ENCODE results near the gene DISC1.
"Not testable (repeated sequence)": the region's sequence is repeated elsewhere in the genome, so short reads cannot be mapped to it uniquely, and the experiment has no call there.

Gene DISC1

DNA sequence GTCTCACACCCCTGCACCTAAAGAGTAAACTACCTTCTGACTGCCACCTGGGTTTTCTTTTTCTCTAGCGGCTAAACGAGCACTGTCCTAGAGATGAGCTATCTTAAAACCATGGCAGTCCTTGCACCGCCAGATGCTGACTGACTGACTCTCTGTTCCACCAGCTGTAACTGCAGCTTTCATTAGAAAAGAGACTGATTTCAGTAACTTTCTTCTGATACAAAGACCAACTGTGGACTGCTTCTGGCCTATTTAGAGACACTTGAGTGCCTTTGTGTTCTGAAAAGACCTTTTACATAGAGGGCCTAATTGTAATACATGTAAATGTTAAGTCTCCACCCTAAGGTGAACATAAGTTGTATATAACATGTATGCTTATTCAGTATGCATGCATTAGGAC lies 152.5 kb downstream of the DISC1 start:
- no peak for DNase-seq

DNA sequence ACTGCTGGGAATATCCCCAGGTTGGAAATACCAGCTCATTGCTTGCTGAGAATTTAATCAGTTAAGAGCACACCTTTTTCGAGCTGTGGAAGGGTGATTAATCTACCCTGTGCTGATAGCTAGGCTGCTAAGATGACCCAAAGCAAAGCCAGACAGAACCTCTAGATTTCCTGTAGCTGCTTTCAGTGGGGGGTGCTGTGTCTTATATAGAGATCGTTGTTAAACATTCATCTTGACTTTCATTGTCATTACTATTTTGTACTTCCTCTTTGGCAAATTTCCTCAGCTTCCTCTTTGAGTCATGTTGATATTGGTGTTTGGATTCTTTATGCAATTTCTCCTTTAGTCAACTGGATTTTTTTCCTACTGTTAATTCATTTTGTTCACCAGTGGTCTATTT lies 155.3 kb downstream of the DISC1 start:
- DNase-seq: peak in 1 of 2 donors; percentile 1

DNA sequence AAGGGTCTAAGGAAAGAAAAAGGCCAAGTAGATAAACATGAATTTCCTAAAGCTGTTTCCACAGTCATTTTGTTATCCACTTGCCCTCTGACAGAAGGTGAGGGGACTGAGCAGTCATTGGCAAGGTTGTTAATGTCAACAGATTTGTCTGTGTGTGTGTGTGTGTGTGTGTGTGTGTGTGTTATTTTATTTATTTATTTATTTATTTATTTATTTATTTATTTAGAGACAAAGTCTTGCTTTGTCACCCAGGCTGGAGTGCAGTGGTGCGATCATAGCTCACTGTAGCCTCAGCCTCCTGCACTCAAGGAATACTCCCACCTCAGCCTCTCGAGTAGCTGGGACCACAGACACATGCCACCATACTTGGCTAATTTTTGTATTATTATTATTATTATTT lies 158.5 kb downstream of the DISC1 start:
- not testable (repeated sequence) for DNase-seq

DNA sequence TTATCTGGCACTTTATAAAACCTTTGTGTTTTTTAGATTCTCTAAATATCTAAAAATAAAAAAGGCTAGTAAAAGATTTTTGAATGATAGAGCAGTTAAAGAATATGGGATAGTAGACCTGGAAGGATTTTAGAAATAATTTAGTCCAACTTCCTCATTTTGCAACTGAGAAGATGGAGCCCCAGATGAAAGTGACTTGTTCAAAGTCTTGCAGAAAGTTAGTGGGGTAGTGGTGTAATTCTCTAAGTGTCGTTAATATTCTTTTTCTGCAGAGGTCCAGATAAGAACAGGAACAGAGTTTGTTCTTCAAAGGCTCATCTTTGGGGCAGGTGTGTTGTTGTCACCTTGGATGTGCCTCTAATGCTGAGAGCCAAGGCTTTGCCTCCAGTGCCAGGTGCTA lies 159.5 kb downstream of the DISC1 start:
- DNase-seq: no peak

DNA sequence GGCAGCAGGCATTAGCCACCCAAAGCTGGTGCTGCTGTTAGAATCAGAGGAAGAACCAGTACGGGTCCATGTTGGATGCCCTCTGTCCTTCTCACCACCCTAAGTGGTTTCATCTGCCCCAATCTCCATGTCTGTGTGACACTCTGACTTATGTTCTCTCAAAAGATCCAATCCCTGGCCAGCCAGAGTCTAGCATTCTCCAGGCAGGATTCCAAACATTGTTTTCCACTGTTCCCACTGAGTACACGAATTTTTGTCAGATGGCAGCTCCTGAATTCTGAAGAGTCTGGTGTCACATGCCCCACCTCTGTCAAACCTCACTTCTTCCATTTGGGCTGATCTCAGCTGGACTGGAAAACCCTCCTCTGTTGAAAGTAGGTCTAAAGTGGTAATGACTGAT lies 166.0 kb downstream of the DISC1 start:
- DNase-seq: no peak

- DNase-seq: no peak
Observed at GRCh38 chr1:231793893-231794292, 167.3 kb downstream of the DISC1 start.

- no peak for DNase-seq
Observed at GRCh38 chr1:231796141-231796540, 169.6 kb downstream of the DISC1 start.

GRCh38 chr1:231799363-231799986 lies 172.9 kb downstream of the DISC1 start:
- DNase-seq: no peak

DNA sequence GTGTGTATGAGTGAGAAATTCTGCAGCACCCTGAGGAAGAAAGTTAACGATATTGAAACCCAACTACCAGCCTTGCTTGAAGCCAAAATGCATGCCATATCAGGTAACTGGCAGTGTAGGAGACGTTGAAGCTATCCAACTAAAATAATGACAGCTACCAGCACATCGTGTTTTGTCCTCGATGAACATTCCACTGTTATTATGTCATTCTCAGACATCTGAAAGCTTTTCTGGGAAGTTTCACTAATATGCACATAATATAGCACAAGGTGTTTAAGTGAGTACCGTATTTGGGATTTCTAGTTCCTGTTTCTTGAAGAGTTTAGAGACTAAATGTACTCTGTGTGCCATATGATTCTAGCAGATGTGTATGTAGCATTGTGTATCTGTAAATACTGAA lies 173.5 kb downstream of the DISC1 start:
- no peak for DNase-seq

DNA sequence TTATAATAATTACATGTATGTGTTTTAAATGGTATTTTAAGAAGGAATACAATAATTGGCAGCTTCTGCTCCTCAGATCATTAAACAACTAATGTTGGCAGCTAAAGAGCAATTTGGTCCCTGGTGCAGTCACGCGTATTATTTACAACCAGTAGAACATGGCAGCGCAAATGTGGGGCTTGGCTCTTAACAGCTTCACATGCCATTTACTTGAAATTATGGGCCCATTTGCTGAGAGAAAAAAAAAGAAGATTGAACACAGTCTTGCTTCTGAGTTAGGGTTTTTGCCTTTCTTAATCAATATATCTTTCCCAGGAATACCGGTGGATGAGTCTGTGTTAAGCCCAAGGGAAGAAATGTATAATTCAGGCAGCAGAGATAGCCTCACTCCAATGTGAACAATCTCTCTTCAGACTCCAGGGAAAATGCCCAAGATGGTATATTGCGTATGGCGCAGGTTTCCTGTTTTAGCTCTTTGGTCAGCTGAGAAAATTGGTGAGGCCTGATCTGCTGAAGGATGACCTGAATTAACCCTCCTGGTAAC lies 174.5 kb downstream of the DISC1 start:
- DNase-seq: no peak

GRCh38 chr1:231803353-231803752 lies 176.8 kb downstream of the DISC1 start:
- peak; percentile 5 to 31 for DNase-seq

DNA sequence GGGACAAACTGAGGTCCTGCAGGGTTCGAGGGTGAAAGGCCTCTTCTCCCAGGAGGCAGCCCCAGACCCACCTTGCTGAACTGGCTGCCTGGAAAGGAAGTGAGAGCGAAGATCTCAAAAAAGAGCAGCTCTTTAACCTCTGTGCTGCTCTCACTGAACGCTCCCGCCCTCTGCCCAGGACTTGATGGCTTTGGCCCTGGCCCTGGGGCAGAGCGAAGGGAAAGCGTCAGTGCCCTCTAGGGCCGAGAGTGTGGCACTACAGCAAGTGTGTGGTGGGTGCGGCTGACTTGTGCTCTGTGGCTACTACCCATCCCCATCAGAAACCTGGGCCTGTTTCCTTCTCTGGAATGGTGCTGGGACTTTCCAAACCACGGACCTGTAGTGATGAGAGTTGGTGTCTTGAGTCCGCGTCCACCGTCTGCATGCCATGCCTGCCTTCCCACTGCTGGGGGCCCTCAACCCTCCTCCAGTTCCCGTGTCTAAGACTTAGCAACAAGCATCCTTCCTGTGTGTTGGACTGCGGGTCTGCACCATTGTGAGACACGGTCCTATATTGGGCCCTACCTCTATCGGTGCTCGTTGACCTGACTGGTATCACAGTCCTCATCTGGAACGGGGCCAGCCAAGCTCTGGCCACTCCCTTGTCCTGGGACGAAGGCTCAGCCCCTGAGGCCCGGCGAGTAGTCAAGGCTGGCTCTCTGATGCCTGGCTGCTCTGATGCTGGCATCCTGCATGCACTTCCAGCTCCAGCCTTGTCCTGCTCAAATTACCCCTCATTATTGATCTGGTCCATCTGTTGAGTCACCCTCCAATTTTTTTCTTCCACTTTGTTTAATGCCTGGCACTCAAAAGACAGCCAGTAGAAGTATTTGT lies 180.3 kb downstream of the DISC1 start:
- peak; percentile 15 to 33 for DNase-seq

GRCh38 chr1:231807541-231807940 lies 181.0 kb downstream of the DISC1 start:
- DNase-seq: no peak

- DNase-seq: no peak
Observed at GRCh38 chr1:231808116-231808515, 181.5 kb downstream of the DISC1 start.

- peak in 1 of 2 donors; percentile 21 for DNase-seq
Observed at GRCh38 chr1:231808990-231809389, 182.4 kb downstream of the DISC1 start.

- no peak for DNase-seq
Observed at GRCh38 chr1:231810415-231810814, 183.8 kb downstream of the DISC1 start.

GRCh38 chr1:231814021-231814420 lies 187.4 kb downstream of the DISC1 start:
- no peak for DNase-seq

DNA sequence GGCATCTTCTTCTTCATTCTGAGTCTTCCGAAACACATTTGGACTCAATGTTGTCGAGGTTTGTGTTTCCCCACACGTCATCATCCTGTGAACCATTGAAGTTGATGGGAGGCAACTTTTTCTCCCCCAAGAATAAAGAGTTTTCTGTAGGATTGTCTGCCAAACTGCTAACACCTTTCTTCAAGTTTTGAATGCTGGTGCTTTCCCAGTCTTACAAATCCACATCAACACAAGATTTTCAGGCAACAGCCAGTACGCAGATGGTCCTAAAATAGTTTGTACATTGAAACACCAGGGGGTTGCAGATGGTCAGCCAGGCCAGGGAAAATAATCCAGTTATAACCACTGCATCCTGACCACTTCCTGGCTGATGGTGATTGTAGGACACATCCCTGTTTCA lies 187.9 kb downstream of the DISC1 start:
- no peak for DNase-seq

- no peak for DNase-seq
Observed at GRCh38 chr1:231817801-231818200, 191.2 kb downstream of the DISC1 start.

DNA sequence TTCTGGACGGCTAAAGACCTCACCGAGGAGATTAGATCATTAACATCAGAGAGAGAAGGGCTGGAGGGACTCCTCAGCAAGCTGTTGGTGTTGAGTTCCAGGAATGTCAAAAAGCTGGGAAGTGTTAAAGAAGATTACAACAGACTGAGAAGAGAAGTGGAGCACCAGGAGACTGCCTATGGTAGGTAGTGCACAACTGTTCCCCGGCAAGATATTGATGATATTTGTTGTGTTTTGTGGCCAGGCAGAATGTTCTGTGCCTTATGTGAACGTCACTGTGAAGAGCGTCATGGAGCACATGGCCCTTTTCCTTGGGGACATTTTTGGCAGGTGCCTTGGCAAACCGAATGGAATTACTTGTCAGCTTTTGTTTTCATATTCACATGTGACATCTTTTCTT lies 191.7 kb downstream of the DISC1 start:
- DNase-seq: no peak

DNA sequence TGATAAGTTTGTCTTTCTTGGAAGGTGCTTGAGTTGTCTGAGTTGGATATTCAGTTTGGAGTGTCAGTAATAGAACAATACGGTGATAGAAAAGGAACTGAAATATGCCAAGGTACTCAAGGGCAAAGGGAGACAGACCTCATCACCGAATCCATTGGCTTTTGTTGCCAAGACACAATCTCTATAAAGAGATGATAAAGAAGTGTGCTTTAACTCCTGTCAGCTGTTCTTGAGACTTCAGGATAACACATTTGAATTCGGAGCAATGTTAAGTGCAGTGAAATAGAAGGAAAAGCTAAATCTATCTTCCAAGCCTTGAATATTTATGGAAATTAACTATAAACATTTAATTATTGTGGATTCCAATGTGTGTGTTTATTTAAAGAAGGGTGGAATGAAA lies 194.7 kb downstream of the DISC1 start:
- no peak for DNase-seq

DNA sequence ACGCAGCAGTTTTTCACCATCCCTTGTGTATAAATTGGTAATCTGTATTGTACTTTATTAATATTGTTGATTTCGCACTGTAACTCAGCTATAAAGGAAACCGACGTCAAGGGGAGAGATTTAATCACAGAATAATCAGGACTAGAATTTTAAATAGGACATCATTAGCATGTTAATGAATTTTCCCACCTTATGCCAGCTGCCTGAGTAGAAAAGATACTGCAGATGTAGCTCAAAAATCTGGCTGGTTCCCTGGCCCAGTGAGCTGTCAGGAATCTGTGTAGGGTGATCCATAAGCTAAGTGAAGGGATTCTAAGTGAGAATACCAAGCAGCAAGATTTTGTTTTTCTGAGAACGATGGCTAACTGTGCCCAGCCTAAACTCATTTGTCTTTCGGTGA lies 195.5 kb downstream of the DISC1 start:
- no peak for DNase-seq

DNA sequence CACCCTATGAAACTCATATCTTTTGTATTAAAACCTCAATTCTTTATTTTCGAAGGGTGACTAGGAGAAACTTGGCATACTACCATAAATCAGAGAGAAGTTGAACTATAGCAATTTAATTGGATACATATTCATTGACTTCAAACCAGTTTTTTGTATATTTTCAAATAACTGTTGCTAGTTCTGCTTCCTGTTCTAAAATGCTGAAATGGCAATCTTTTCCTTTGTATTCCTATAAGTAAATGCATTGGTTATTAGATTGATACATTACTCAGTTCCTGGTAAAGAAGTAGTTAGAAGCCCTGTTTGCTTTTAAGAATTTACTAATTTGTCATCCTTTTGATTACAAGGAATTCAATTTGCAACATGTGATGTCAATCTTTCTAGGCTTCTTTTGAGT lies 200.0 kb downstream of the DISC1 start:
- DNase-seq: no peak

All from CD4-positive, alpha-beta T cell treated with Interferon alpha-2 for 1 hour (primary cell).